GM18519 (cell line): Measurements from ENCODE around the gene HMGA1.

Experiments used
- ATAC-seq: cut with Tn5 transposase; IDR thresholded peaks from one replicate; pipeline ENCODE4 v1.9.1; 2021; ENCODE audit warnings: mild to moderate bottlenecking, moderate library complexity; ENCODE audit not compliant: unreplicated experiment, low FRiP score

The HMGA1 gene, protein sequence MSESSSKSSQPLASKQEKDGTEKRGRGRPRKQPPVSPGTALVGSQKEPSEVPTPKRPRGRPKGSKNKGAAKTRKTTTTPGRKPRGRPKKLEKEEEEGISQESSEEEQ

GRCh38 chr6:34236443-34237315 is at the start of gene HMGA1:
HMGA1 (plus strand) TSS chr6:34236873; CDS start chr6:34240781, 3,908 bp downstream.
- ATAC-seq, result peak; percentile 43

GRCh38 chr6:34189806-34190503 is 46.7 kb upstream of the HMGA1 start:
- ATAC-seq, result no peak

- ATAC-seq, result no peak
Observed at GRCh38 chr6:34190504-34191122, 46.1 kb upstream of the HMGA1 start.

- no peak for ATAC-seq
Observed at GRCh38 chr6:34194772-34195171, 41.9 kb upstream of the HMGA1 start.

DNA sequence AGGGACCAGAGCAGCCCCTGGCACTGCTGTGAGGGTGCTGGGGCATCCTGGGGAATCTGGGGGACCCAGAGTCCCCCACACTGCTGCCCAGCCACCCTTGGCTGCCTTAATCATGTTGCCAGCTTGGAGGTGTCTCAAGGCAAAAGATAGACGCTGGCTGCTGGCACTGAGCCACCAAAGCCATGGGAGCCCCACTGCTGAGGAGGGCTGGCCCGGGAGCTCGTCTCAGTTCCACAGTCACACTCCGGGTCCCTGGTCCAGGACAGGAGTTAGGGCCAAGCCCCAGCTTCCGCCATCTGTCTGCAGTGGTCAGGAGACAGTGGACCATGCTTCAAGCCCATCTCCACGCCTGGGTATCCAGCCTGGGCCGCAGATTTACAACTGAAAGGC is 41.0 kb upstream of the HMGA1 start:
- ATAC-seq, result no peak

DNA sequence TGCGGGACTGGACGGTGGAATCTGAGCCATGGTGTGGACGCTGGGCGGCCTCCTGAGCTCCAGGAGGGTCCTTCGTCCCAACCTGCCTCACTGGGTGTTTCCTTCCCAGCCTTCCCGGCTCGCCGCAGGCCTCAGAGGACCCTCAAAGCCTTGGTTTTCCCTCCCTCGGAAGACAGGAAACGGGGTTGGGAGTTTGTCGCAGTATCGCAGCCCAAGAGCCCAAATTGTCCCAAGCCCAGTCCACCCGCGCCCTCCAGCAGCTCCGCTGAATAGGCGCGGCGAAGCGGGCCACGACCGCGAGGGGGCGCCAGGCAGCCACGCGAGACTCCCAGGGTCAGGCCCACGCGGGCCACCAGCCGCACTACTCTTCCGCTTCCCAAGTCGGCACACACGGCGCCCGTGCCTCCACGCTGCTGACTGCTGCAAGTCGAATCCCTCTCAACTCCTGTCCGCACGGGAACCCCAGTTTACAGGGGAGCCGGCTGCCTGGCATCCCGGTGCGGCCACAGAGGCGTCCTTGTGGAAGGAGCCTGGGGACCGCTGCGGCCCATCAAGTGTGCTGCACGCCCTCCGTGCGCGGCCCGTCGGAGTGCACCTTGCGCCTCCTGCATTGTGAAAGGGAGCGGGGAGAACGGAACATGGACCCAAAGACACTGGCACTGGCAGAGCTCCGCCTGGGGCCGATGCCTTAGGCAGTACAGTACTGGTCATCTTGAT is 40.4 kb upstream of the HMGA1 start:
- ATAC-seq, result peak; percentile 38

DNA sequence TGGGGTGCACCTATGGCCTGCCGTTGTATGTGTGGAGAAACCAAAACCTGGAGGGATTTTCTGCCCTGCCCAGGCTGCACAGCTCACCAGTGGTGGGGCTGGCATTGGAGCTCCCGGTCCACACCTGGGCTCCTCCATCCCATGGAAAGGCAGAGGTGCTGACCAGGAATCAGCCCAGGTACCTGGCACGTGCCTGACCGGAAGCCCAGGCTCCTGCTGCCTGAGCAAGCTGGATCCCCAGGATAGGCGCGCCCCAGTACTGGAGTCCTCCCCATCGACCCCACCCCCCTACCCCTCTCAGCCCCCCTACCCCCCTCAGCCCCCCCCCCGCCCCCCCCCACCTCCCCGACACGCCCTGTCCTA is 39.9 kb upstream of the HMGA1 start:
- no peak for ATAC-seq

- no peak for ATAC-seq
Observed at GRCh38 chr6:34200340-34200971, 36.2 kb upstream of the HMGA1 start.

- no peak for ATAC-seq
Observed at GRCh38 chr6:34201455-34202107, 35.1 kb upstream of the HMGA1 start.

DNA sequence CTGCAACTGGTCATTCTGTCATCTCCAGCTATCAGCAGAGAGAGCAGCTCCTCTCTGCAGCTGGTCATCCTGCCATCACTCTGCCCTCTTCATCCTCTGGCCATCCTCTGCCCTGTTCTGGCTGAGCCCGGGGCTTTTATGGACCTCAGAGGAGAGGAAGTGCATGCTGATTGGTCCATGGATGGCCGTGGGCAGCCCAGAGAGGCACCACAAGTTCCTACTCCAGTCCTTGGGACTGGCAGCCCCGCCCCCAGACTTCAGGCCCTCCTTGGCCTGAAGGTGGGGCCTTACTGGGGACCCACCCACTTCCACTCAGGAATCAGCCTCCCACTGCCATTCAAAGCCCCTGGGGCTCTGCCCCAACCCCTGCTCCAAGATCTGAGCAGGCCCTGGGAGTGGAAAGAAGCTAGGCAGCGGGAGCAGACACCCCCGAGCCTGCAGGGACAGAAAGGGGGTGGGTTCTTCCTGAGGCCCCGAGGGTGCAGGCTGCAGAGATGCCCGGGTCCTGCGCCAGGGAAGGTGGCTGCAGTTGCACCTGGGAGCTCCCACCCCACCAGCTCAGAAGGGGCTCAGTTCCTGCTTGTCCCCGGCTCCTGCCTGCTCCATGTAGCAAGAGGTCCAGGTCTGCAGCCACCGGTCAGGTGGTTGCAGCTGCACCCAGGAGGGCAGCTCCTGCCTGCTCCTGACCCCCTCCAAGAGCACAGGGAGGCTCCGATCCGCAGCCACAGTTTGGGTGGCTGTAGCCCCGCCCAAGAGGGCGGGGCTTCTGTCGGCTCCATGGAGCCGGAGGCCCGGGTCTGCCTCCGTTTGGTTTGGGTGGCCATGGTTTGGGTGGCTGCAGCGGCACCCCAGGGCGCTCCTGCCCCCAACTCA is 34.1 kb upstream of the HMGA1 start:
- no peak for ATAC-seq

- no peak for ATAC-seq
Observed at GRCh38 chr6:34204693-34205092, 32.0 kb upstream of the HMGA1 start.

- no peak for ATAC-seq
Observed at GRCh38 chr6:34205466-34205865, 31.2 kb upstream of the HMGA1 start.

DNA sequence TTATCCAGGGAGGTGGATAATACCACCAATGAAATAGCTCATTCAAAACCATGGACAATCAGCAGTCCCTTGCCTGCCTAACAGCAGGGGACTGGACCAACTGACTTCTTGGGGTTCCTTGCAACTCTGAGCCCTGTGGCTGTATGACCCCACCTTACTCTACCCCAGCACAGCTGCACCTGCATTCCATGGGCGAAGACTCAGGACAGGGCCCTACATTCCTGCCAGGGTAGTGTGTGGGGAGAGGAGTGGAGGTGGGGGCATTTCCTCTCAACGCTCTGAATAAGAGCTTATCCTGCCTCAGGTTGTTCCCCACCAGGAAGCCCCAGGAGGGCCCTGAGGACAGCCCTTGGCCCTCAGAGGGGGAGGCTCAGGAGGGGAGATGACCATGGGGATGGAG is 30.8 kb upstream of the HMGA1 start:
- ATAC-seq, result no peak

GRCh38 chr6:34206726-34207125 is 29.9 kb upstream of the HMGA1 start:
- ATAC-seq, result no peak

- ATAC-seq, result no peak
Observed at GRCh38 chr6:34207695-34208443, 28.8 kb upstream of the HMGA1 start.

GRCh38 chr6:34213772-34214171 is 22.9 kb upstream of the HMGA1 start:
- ATAC-seq, result no peak

DNA sequence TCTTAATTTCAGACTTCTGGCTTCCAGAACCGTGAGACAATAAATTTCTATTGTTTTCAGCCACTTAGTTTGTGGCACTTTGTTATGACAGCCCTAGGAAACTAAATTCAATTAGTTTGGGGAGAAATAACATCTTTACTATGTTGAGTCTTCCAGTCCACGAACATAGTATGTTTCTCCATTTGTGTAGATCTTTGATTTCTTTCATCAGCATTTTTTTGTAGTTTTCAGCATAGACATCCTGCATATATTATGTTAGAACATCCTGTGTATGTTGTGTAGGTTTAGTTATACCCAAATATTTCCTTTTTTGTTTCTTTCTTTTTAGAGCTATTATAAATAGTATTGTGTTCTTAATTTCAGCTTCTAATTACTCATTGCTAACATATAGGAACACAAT is 18.0 kb upstream of the HMGA1 start:
- no peak for ATAC-seq

DNA sequence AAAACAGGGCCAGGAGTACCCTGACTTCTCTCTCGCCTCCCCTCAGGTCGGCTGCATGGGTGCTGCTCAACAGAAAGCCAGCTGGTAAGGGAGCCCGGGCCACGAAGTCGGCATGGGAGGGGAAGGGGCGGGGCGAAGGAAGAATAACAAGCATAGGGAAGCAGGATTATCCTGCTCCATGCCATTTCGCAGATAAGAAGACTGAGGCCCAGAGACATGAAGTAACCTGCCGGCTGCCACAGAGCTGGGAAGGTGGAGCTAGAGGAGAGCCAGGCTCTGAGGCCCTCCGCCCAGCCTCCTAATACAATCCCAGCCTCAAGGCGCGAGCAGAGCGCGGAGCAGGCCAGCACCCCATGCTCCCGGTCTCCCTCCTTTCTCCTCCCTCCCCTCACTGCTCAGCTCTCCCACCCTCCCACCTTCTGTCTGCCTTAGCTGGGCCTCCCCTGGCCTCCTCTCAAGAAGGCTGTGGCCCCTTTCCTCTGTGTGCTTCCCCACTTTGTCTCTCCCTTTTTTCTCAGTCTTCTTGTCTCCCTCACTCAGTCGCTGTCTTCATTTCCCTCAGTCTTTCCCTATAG is 13.2 kb upstream of the HMGA1 start:
- no peak for ATAC-seq
